Lower leg skin (tissue), 4 donors: ENCODE measurements around the gene ACBD5. TPM values are rescaled to one million over a fixed set of nuclear protein-coding genes. Genes with fewer than 3 reads are reported as not detected.

Experiments
- DNase-seq, 2 donors: peaks; one replicate each; pipeline ENCODE4 v3.0.0-alpha.2; 2019; ENCODE audit warnings: low spot score in 2 of 2
- H3K4me3 ChIP-seq: fragments of 200-600 bp; sonication (generic); 2 replicates; pipeline ENCODE4 v1.5.1; 2017; ENCODE audit warnings: mild to moderate bottlenecking, low read depth; ENCODE audit not compliant: poor library complexity, severe bottlenecking
- CTCF ChIP-seq, 3 donors: fragments of 450-650 bp; IDR thresholded peaks; one replicate each; pipeline ENCODE4 v1.5.1; 2016; ENCODE audit warnings: antibody characterized with exemption in 3 of 3, mild to moderate bottlenecking in 3 of 3, moderate library complexity in 2 of 3
- POLR2A ChIP-seq, 2 donors: fragments of 450-650 bp; IDR thresholded peaks; one replicate each; pipeline ENCODE4 v1.6.1; 2016 to 2017; ENCODE audit warnings: antibody characterized with exemption in 2 of 2, mild to moderate bottlenecking in 1 of 2, moderate library complexity in 1 of 2
- WGBS, 2 donors: methylation state at CpG; one replicate each; pipeline ENCODE4 v1.1.5; 2018; 5-methylcytosine and 5-hydroxymethylcytosine counted together
- intact Hi-C: fragments of 100-400 bp; cut with DNase I; formaldehyde crosslinking; loops from one replicate; pipeline ENCODE4 v1.15.0; 2023; ENCODE audit warnings: low total_unique reads
- total RNA-seq, 4 donors: library from RNA; depleted of rRNA; stranded (reverse); fragments of >200 nt; gene quantifications; one replicate each; pipeline ENCODE4 v1.1.0, GENCODE V29; 2016

Gene ACBD5
- total RNA-seq, 4 donors from 2014 or later, result 22.3 to 36.8 (median 33.5) TPM

GRCh38 chr10:27248215-27248614 lies 7.6 kb upstream of the ACBD5 start:
- H3K4me3 ChIP-seq, result no peak overlapping the region
- 83% methylated on average over 4 of the region's 4 CpGs for WGBS, 2 donors
- no peak for TF ChIP-seq POLR2A (IDR thresholded peaks at IDR 0.05)
- TF ChIP-seq CTCF (IDR thresholded peaks at IDR 0.05), result no peak
- DNase-seq, result no peak
- intact Hi-C loops, result no loop called here

GRCh38 chr10:27247441-27247840 lies 6.8 kb upstream of the ACBD5 start:
- intact Hi-C loops, result no loop called here
- 76 to 91% methylated on average over 3 of the region's 3 CpGs for WGBS, 2 donors
- no peak for DNase-seq

GRCh38 chr10:27247006-27247405 lies 6.4 kb upstream of the ACBD5 start:
- 85 to 86% methylated on average over 5 of the region's 5 CpGs for WGBS, 2 donors
- TF ChIP-seq POLR2A (IDR thresholded peaks at IDR 0.05) (no peak), CTCF (IDR thresholded peaks at IDR 0.05) (no peak)
- no peak for DNase-seq
- intact Hi-C loops, result no loop called here
- H3K4me3 ChIP-seq, result no peak overlapping the region

More at GRCh38 chr10:27247441-27247840, 6.8 kb upstream of the ACBD5 start:
- H3K4me3 ChIP-seq, result no peak overlapping the region
- TF ChIP-seq POLR2A (IDR thresholded peaks at IDR 0.05) (no peak), CTCF (IDR thresholded peaks at IDR 0.05) (no peak)

- no peak for TF ChIP-seq CTCF (IDR thresholded peaks at IDR 0.05)
- TF ChIP-seq POLR2A (IDR thresholded peaks at IDR 0.05), result no peak
- 72 to 76% methylated on average over 10 to 11 of the region's 11 CpGs for WGBS, 2 donors
- intact Hi-C loops, result no loop called here
- no peak overlapping the region for H3K4me3 ChIP-seq
- DNase-seq, result peak in 1 of 2 donors; percentile 71
Observed at GRCh38 chr10:27245836-27246235, 5.2 kb upstream of the ACBD5 start.

GRCh38 chr10:27244976-27245375 lies 4.4 kb upstream of the ACBD5 start:
- no peak overlapping the region for H3K4me3 ChIP-seq
- no peak for TF ChIP-seq CTCF (IDR thresholded peaks at IDR 0.05)
- no peak for TF ChIP-seq POLR2A (IDR thresholded peaks at IDR 0.05)
- no peak for DNase-seq
- WGBS, 2 donors, result 30 to 100% methylated on average over 1 of the region's 1 CpG
- intact Hi-C loops, result no loop called here

- TF ChIP-seq POLR2A (IDR thresholded peaks at IDR 0.05) (no peak), CTCF (IDR thresholded peaks at IDR 0.05) (no peak)
- peak; percentile 34 to 83 for DNase-seq
Observed at GRCh38 chr10:27242951-27243551, 2.5 kb upstream of the ACBD5 start.

More at GRCh38 chr10:27242951-27243551, 2.5 kb upstream of the ACBD5 start:
- 9 to 22% methylated on average over 12 of the region's 12 CpGs for WGBS, 2 donors
- peak overlapping the region; percentile 62 for H3K4me3 ChIP-seq
- intact Hi-C loops, result no loop called here
